Left ventricle myocardium superior (tissue), 1 donor: ENCODE data around the gene ABR. TPM values are rescaled to one million over a fixed set of nuclear protein-coding genes. Genes with fewer than 3 reads are reported as not detected.
"Not testable (repeated sequence)": the region's sequence is repeated elsewhere in the genome, so short reads cannot be mapped to it uniquely, and the experiment has no call there.

Experiments used
- ATAC-seq: fragments of 200-7000 bp; cut with Tn5 transposase; one replicate; pipeline ENCODE4 v1.9.1; 2020; ENCODE audit warnings: mild to moderate bottlenecking, moderate library complexity
- DNase-seq: peaks from one replicate; pipeline ENCODE4 v3.0.0-alpha.2; 2020
- intact Hi-C: fragments of 100-400 bp; cut with micrococcal nuclease; formaldehyde crosslinking; loops from one replicate; pipeline ENCODE4 v1.11.0; 2022
- total RNA-seq: library from RNA; stranded (reverse); fragmentation: NEBNext Ultra II Directional; extraction: Animal tissue kit (Norgen Biotek cat#: 25700); gene quantifications from one replicate; pipeline ENCODE4 v1.2.1, GENCODE V29; 2021
- donor health status: DM: no; HTN: yes; CAD: no; lungs with severe emphysema.

Gene ABR
- total RNA-seq, 1 donor from 2014 or later = 167 TPM

GRCh38 chr17:1060991-1061390 lies 118.8 kb downstream of the ABR start:
- intact Hi-C loops = no loop called here
- peak; percentile 46 for DNase-seq
- peak; percentile 41 for ATAC-seq

- no peak for ATAC-seq
- intact Hi-C loops = no loop called here
- DNase-seq = peak; percentile 25
Observed at GRCh38 chr17:1059131-1059795, 120.5 kb downstream of the ABR start.

- DNase-seq = peak; percentile 79
- ATAC-seq = peak; percentile 53
- intact Hi-C loops = no loop called here
Observed at GRCh38 chr17:1058423-1059130, 121.2 kb downstream of the ABR start.

GRCh38 chr17:1056761-1057160 lies 123.0 kb downstream of the ABR start:
- DNase-seq = peak; percentile 23
- ATAC-seq = peak; percentile 2
- intact Hi-C loops = no loop called here

- intact Hi-C loops = no loop called here
- ATAC-seq (peak; percentile 76), DNase-seq (peak; percentile 75)
Observed at GRCh38 chr17:1055751-1056645, 123.8 kb downstream of the ABR start.

- DNase-seq = peak; percentile 7
- intact Hi-C loops = no loop called here
- no peak for ATAC-seq
Observed at GRCh38 chr17:1055231-1055630, 124.5 kb downstream of the ABR start.

- intact Hi-C loops = no loop called here
Observed at GRCh38 chr17:1054656-1055055, 125.1 kb downstream of the ABR start.

GRCh38 chr17:1053661-1054360 lies 126.0 kb downstream of the ABR start:
- DNase-seq (peak; percentile 41), ATAC-seq (peak; percentile 5)
- intact Hi-C loops = no loop called here

More at GRCh38 chr17:1054656-1055055, 125.1 kb downstream of the ABR start:
- ATAC-seq (no peak), DNase-seq (peak; percentile 26)

- intact Hi-C loops = no loop called here
- DNase-seq = peak; percentile 18
- no peak for ATAC-seq
Observed at GRCh38 chr17:1050996-1051925, 128.5 kb downstream of the ABR start.

GRCh38 chr17:1050246-1050995 lies 129.4 kb downstream of the ABR start:
- DNase-seq = peak; percentile 17
- intact Hi-C loops = no loop called here
- no peak for ATAC-seq

- intact Hi-C loops = loop anchor here (10.0 kb wide), 1 partner anchor 255 kb away; no protein-coding TSS in a partner anchor
- no peak for ATAC-seq
- DNase-seq = peak; percentile 25
Observed at GRCh38 chr17:1049446-1050225, 130.1 kb downstream of the ABR start.

GRCh38 chr17:1048516-1049115 lies 131.2 kb downstream of the ABR start:
- intact Hi-C loops = loop anchor here (10.0 kb wide), 1 partner anchor 254 kb away; no protein-coding TSS in a partner anchor
- ATAC-seq = not testable (repeated sequence)

GRCh38 chr17:1047879-1048470 lies 131.8 kb downstream of the ABR start:
- DNase-seq = peak; percentile 33
- intact Hi-C loops = loop anchor here (10.0 kb wide), 1 partner anchor 253 kb away; no protein-coding TSS in a partner anchor
- no peak for ATAC-seq

More at GRCh38 chr17:1048516-1049115, 131.2 kb downstream of the ABR start:
- peak; percentile 22 for DNase-seq

GRCh38 chr17:1047177-1047878 lies 132.5 kb downstream of the ABR start:
- ATAC-seq (peak; percentile 81), DNase-seq (peak; percentile 86)
- intact Hi-C loops = loop anchor here (10.0 kb wide), 1 partner anchor 253 kb away; no protein-coding TSS in a partner anchor

- DNase-seq = peak; percentile 28
- intact Hi-C loops = loop anchor here (10.0 kb wide), 1 partner anchor 251 kb away; no protein-coding TSS in a partner anchor
Observed at GRCh38 chr17:1045456-1045855, 134.3 kb downstream of the ABR start.

More at GRCh38 chr17:1045456-1045855, 134.3 kb downstream of the ABR start:
- no peak for ATAC-seq
